SW480 (cell line): Measurements from ENCODE around the gene GRIA4.
A peak's percentile ranks its signal among the peaks of the same experiment; 100 is the strongest.
"Not testable (repeated sequence)": the region's sequence is repeated elsewhere in the genome, so short reads cannot be mapped to it uniquely, and the experiment has no call there.

Experiments
- DNase-seq: peaks from one replicate; pipeline ENCODE4 v3.0.0-alpha.2; 2016; ENCODE audit warnings: low spot score

The GRIA4 gene

DNA sequence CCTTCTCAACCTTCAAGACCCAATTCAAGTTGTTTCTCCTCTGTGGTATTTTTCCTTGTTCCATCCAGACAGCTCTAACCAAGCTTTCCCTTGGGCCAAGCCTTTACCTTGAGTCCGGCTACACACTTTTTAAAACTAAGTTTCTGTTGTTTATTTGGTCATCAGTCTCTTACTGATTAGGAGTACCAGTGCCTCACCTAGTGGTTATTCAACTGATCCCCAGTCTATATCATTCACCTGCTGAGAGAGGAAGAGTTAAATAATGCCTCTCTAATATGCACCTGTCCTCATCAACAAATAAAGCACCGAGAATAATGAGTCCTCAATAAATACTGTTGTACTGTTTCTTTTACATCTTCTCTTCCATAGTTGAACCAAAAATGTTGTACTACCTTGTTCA is 251.4 kb downstream of the GRIA4 start:
- peak; percentile 21 for DNase-seq

DNA sequence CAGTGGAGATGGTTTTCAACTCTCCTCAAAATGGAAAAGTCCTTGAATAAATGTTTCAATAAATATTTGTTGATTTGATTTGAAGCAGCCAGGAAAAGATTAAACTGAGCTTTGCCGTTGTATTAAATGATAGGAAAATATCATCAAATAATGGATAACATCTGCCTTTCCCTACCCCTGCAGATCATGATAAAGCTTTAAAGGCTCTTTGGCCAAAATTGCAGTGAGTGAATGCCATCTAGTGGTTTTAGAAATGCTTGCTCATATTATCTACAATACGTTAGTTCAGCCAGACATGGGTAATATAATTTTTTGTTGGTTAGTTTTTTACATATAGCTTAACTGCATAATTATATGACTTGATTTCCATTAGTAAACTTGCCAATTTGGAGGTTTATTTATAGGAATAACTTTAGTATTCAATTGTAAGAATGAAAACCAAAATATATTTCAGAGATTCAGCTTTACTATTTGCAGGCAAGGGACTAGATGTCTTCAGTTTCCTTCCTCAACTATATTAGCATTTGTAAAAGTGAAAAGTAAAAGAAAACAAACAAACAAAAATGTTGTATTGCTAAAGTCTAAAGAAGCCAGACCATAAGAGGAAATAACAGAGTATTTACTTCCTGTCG is 253.0 kb downstream of the GRIA4 start:
- peak; percentile 71 for DNase-seq

DNA sequence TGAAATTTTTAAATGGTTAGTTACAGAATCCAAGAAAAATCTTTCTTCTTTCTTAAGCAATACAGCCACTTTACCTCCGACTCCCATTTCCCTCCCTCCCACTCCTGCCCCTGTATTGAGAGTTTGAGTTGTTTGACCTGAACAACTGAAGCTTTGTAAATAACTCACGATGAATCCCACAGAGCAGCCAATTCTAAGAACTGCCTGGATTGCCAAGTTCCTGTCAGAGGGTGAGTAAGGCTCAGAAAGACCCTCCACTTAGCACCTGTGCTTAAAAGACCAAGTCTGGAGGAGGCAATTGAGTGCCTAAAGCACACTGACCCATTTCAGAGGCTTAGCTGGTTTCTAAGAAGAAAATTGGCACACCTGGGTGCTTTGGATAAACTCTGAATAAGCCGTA is 253.7 kb downstream of the GRIA4 start:
- no peak for DNase-seq

GRCh38 chr11:105867742-105868141 is 257.9 kb downstream of the GRIA4 start:
- no peak for DNase-seq

DNA sequence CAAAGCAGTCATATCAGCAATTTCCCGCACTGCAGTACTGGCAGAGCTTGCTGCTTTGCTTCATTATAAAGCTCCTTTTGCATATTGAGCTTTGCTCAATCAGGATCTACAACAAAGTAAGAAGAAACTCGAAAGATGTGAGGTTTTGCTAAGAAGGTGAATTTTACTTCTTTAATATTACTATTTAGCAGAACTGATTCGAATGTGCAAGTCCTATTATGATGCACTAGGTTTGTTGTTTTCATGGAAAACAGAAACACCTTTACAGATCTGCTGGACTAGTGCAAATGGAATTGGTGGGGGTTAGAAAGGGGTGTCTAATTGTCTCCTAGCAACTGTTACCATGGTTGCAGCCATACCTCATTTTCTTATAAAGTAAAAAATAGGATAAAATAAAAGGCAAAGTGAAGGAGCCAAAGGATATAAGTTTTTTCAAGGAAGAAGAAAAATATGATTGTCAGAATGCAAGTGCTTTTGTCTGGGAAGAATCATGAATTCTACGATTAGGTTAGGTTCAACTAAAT is 259.0 kb downstream of the GRIA4 start:
- DNase-seq, result no peak

- no peak for DNase-seq
Observed at GRCh38 chr11:105870516-105871113, 260.7 kb downstream of the GRIA4 start.

DNA sequence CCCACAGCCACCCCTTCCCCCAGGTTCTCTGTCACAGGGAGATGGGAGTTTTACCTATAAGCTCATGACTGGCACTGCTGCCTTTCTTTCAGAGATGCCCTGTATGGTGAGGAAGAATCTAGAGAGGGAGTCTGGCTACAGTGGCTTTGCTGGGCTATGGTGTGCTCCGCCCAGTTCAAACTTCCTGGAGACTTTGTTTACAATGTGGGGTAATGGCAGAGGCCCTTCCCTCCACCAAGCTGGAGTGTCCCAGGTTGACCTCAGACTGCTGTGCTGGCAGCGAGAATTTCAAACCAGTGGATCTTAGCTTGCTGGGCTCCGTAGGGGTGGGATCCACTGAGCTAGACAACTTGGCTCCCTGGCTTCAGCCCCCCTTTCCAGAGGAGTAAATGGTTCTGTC is 268.6 kb downstream of the GRIA4 start:
- no peak for DNase-seq

- not testable (repeated sequence) for DNase-seq
Observed at GRCh38 chr11:105878927-105879326, 269.1 kb downstream of the GRIA4 start.

GRCh38 chr11:105881027-105881426 is 271.2 kb downstream of the GRIA4 start:
- no peak for DNase-seq

- no peak for DNase-seq
Observed at GRCh38 chr11:105884436-105884835, 274.6 kb downstream of the GRIA4 start.

DNA sequence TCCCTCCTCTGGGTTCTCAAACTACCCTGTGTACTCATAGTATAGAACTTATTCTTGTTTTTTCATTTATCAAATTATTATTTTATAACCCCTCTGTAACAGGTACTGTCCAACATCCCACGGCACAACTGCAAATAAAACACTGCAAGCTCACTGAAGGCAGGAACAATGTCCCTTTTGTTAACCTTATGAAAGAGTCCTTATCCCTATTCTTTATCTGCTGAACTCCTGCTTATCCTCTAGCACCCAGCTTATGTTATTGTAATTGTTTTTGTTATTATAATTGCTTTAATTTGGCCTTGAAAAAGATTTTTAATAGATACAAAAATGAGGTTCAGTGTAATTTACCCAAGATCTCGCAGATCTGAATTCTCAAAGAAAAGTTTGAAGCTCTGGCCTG is 281.8 kb downstream of the GRIA4 start:
- no peak for DNase-seq

DNA sequence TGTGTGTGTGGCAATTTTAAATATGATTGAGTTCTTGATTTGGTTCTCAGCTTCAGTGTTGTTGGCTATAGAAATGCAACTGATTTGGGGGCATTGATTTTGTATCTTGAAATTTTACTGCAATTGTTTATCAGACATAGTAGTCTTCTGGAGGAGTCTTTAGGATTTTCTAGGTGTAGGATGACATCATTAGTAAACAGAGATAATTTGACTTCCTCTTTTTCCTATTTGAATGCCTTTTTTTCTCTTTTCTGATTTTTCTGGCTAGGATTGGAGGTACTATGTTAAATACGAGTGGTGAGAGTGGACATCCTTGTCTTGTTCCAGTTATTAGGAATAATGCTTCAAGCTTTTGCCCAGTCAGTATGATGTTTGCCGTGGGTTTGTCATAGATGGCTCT is 287.3 kb downstream of the GRIA4 start:
- no peak for DNase-seq

GRCh38 chr11:105899772-105900171 is 289.9 kb downstream of the GRIA4 start:
- no peak for DNase-seq

GRCh38 chr11:105900515-105901035 is 290.7 kb downstream of the GRIA4 start:
- DNase-seq, result no peak

DNA sequence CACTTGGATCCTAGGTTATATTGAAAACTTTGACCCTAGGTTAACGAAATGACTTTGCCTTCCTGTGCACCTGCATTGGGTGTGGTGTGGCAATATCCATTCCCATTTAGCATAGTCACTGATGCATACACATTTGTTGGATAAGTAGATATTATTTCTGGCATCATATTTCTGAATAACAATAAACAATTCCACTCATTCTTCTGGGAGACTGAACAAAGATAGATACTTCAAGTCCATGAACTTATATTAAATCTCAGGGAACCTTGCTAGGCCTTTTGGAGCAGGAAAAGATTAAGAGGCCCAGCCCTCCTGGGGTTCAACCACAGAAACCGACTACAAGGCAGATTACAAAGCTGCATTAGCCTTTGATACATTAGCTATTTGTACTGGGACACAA is 293.2 kb downstream of the GRIA4 start:
- DNase-seq, result no peak

GRCh38 chr11:105906517-105906916 is 296.6 kb downstream of the GRIA4 start:
- no peak for DNase-seq

GRCh38 chr11:105907319-105907718 is 297.4 kb downstream of the GRIA4 start:
- no peak for DNase-seq

GRCh38 chr11:105910095-105910715 is 300.3 kb downstream of the GRIA4 start:
- DNase-seq, result no peak

GRCh38 chr11:105911454-105911853 is 301.6 kb downstream of the GRIA4 start:
- DNase-seq, result no peak

DNA sequence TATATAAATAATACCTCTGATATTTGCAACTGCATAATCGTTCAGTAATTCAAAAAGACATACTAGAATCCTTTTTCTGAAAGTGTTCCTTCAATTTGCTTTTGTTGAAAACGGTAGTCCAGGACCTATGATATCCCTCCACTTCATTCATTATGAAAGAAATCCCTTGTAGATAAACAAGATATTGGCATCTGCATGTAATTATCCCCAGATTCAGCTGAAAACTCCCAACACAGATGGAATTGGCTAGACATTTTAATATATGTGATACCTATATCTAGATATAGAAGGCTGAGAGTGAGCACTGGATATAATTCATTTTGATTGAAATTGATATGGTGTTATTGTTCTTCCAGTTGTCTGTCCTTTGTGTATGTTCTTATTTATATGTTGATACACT is 302.8 kb downstream of the GRIA4 start:
- DNase-seq, result no peak

GRCh38 chr11:105915021-105915420 is 305.1 kb downstream of the GRIA4 start:
- DNase-seq, result no peak

DNA sequence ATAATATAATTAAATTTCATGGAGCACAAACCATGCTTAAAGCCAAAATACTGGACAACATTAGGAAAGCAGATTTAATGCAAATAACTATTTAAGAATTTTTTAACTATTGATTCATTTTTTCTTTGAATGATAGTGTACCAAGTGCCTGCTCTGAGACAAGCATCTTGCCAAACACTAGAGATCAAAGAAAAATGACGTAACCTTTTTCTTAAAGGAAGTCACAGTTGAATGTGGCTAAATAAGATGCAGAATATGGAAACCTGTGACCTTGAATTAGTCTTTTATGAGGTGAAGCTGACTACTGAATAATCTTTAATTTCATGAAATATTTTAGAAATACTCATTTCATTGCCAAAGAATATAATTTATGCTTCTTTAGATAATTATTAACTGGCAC is 308.2 kb downstream of the GRIA4 start:
- DNase-seq, result no peak

- no peak for DNase-seq
Observed at GRCh38 chr11:105918600-105918999, 308.7 kb downstream of the GRIA4 start.
